T-helper 9 cell (primary cell): Measurements from ENCODE around the gene SUN2.

Experiments
- DNase-seq: peaks from one replicate; pipeline ENCODE4 v3.0.0-alpha.2; 2020

Gene SUN2

DNA sequence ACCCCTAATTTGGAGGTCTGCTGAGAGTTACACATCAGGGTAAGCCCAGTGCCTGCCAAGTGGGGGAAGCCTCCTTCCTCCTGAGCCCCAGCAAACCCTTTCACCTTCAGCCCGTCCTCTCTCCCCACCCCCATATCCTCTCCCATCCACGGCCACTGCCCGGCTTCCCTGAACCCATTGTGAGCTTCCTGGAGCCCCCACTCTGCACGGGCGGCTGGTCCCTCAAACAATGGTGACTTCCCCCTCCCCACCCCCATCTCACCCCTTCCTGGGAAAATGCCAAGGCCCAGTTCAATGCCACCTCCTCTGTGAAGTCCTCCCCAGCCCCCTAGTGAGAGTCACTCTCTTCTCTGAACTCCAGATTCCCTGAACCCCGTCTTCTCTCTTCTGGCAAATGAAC is 20.3 kb upstream of the SUN2 start:
- DNase-seq = no peak

DNA sequence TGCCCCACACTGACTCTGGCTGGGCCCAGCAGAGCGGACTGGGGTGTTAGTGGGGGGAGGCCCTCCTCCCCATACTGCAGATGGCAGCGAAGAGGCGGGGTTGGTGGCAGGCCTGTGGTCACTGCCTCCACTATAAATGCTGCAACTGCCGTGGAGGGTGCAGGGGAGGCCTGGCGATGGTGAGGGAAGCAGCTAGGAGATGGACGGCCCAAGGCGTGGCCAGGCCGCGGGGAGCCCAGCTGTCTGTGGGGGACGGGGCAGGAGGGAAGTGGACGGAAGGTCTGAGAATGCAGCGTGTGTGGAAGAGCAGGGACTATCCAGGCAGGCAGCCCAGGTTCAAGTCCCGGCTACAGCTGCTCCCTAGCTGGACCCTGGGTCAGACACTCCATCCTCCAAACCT is 19.9 kb upstream of the SUN2 start:
- no peak for DNase-seq

DNA sequence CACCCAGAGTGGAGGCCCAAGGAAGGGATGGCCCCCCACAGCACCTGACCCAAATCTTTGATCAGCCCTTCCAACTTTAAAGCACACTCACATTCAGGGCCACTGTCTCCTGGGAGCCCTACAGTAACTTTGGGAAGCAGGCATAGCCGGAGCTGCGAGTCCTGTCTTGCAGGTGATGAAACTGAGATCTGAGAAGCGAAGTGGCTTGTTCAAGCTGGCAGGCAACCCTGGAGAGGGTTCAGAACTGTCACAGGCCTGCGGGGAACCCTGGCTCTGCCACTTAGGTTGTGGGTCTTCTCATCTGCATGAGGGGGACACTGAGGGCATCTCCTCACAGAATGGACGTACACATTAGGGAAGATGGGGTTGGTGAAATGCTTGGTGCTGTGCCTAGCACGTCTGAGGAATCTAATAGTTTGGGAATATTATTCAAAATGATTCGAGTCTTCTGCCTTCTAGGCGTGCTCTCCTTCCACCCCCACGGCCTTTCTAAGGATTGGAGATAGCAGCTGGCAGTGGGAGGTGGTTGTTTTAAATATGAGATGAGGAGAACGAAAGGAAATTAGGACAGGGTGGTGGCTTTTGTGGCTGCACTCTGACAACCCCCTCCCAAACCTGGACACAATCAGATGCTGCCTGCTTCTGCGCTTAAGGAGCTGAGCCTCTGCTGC is 18.8 kb upstream of the SUN2 start:
- DNase-seq = no peak

DNA sequence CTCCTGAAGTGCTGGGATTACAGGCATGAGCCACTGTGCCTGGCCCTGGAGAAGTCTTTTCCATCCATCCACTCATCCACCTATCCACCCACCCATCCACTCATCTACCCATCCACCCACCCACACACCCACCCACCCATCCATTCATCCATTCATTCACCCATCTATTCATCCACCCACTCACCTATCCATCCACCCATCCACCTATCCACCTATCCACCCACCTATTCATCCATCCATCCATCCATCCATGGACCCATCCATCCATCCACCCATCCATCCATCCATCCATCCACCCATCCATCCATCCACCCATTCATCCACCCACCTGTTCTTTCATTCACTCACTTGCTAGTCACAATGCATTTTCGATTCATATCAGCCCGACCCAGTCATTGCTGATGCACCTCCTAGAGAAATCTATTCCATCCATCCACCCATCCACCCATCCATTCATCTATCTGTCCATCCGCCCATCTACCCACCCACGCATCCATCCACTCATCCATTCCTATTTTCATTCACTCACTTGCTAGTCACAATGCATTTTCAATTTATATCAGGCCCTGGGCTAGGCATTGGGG is 17.7 kb upstream of the SUN2 start:
- no peak for DNase-seq

DNA sequence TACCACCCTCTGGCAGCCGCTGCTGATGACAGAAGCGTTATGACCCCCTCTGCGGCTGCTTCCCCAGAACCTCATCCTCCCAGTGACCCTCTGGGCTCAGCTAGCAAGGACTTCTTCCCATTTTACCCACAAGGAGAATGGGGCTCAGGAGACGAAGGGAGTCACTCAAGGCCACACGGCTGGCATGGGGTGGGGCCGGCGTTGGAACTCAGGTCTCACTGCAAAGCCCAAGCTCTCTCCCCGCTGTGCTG is 16.8 kb upstream of the SUN2 start:
- DNase-seq = no peak

DNA sequence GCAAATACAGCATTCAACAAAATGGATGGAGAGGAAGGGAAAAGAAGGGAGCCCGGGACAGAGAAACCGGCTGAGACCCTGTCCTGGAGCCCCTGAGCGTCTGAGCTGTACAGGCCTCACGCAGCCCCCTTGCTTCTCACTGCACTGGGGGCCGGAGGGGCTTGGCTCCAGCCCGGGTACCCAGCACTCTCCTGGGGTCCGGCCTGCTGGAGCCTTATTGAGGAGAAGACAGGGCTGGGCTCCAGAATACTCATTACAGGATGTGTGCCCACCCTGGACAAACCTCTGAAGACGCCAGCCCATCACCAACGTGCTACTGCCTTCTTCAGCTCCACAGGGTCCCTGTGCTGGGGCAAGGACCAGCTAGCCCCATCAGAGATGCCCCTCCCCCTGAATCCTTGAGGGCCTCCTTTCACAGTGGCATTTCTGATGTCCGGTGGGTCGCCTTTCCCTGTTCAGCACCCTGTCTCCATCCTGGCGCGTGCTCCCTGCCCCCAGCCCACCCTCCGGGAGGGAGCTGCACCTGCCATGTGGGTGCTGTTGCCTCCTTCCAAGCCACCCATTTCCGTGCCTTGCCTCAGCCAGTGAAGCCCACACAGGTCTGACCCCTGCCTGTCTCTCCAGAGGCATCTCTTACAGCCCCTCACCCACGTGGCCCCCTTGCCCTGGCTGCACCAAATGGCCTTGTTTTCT is 14.6 kb upstream of the SUN2 start:
- no peak for DNase-seq

DNA sequence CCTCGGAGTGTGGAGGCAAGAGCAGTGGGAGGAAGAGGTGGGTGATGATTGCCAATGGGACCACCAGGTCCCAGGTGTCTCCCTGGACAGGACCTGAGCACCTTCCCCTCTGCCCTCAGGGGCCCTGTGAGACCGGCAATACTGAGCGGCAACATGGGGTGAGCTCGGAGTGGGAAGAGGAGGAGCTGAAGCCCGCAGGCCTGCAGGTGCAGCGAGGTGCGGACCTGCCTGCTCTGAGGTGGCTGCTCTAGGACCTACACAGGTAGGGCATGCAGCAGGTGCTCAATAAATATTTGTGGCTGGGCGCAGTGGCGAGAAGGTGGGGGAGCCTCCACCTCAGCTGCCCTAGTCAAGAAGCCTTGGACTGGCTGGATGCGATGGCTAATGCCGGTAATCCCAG is 12.2 kb upstream of the SUN2 start:
- no peak for DNase-seq

DNA sequence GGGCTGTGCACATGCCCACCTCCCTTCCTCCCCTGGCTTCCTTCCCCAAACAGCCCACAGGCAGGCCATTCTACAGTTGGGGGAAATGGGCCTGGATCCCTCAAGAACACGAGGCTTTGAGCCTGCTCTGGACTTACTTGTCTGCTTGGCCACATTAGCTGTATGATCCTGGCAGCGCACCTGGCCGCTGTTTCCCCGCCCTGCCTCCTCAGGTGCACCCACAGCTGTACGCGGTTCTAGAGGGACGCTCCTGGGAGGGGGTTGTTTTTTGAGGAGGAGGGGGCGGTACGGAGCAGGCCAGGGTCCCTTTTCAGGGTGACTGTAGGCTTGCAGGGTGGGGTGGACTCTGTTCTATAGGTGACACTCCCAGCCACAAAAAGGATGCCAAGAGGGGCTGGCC is 11.5 kb upstream of the SUN2 start:
- no peak for DNase-seq

DNA sequence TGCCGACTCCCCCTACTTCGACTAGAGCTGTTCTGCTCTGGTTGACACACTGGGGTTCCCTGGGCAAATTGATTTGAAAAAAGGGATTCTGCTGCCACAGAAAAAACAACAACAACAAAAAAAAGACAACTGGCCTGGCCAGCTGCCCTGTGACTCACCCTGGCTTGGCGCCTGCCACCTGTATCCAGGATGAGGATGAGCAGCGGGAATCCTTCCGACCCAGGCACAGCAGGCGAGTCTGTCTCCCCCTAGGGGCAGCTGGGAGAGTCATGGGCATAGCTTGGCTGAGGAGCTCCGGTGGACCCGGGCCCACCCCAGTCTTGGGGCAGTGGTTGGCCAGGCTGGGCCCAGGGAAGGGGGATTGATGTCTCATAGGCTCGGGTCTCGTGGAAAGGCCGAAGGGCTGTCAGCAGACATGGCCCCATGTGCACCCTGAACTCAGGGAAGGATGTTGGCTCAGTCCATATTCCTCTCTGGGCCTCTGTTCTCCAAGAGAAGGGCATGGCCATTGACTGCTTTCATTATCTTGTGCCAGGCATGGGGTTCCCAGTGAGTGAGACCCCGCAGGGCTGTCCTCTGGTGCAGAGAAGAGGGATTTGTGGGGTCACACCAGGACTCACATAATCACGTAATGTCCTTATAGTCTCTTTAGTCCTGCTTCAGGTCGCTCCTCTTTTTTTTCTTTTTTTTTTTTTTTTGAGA is 10.4 kb upstream of the SUN2 start:
- peak; percentile 29 for DNase-seq

DNA sequence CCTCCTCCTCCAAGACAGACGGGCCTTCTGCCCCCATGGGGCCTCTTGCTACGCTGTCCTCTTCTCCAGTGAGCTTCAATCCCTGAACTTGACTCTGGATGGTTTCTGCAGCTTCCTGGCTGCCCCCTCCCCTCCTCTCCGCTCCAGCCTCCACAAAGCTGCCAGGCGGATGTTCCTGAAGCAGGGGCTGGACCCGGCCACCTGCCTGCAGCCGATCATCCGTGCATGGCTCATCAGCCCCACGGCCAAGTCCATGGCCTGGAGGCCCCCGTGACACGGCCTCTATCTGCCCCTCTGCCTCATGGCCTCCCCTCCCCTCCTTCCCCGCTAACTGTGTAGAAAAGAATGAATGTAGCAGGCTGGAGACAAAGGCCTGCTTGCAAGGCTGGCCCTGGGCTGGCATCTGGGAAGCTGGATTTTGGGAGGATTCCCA is 6.8 kb upstream of the SUN2 start:
- DNase-seq = no peak

DNA sequence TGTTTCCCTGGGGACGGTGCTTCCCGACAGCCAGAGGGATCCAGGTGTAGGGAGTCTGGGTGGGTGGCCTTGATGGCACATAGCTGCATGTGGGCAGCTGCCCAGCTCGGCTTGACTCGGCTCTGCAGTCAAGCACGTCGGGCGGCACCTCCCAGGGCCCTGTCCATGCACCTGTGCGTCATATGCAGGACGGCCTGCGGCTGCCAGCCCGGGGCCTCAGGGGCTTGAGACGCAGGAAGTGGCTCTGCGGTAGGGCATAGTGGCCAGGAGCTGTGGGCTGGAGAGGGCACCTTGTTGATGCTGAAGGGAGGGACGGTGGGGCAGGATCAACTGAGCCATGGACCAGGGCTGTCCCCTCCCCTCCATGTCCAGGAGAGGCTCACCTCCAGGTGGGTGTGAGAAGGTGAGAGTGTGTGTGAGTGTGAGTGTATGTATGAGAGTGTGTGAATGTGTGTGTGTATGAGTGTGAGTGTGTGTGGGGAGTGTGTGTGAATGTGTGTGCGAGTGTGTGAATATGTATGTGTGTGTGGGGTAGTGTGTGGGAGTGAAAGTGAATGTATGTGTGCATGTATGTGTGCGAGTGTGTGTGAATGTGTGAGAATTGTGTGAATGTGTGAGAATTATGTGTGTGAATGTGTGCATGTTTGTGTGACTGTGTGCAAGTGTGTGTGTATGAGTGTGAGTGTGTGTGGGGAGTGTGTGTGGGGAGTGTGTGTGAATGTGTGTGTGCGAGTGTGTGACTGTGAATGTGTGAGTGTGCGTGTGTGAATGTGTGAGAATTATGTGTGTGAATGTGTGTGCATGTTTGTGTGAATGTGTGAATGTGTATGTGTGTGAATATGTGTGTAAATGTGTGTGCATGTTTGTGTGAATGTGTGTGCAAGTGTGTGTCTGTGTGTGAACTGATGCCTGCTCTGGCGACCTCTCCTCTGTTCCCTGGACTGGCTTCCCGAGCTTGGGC is 5.7 kb upstream of the SUN2 start:
- no peak for DNase-seq

DNA sequence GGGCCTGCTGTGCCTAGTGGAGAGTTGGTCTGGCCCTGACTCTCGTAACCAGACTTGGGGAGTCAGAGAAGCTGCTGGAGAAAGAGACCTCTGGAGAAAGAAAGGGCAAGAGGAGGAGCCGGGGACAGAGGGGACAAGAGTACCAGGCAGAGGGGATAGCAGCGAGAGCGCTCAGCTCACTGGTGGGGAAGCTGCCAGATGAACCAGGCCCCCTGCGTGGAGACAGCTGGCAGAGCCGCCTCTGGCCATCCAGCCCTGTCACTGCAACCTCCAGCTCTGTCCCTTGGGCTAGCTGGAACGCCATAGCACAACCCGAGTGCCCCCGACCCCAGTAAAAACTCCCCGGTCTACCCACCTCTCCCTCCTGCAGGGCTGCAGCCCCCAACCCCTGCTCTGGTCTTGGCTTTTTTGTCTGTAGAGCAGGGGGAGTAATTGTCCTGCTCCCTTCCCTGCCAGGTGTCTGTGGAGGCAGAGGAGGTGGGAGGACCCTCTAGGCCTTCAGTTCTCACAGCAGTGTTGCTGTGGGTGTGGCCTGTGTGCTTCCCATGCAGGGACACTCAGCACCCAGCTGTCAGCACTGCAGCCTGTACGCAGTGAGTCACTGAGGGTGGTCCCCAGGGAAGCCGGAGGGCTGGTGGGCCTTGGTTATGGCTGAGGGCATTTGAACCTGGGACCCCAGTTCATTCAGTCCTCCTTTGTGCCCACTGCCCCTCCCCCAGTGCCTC is 4.8 kb upstream of the SUN2 start:
- DNase-seq = no peak

DNA sequence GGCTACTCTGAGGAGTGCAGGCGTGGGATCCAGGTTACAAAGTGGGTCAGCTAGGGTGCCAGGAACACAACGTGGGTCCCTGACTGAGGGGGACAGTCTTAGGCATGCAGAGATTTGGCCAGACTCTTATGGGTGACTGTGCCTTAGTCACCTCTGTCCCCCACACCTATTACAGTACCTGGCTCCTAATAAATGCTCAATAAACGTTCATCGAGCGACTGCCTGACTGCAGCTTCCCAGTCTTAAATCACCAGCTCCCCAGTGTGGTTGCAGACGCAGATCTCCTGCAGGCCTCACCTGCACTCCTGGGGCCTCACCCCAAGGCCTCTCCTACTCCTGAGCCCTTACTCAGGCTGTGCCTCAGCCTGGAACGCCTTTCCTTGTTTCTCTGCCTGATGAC is 3.2 kb upstream of the SUN2 start:
- no peak for DNase-seq

DNA sequence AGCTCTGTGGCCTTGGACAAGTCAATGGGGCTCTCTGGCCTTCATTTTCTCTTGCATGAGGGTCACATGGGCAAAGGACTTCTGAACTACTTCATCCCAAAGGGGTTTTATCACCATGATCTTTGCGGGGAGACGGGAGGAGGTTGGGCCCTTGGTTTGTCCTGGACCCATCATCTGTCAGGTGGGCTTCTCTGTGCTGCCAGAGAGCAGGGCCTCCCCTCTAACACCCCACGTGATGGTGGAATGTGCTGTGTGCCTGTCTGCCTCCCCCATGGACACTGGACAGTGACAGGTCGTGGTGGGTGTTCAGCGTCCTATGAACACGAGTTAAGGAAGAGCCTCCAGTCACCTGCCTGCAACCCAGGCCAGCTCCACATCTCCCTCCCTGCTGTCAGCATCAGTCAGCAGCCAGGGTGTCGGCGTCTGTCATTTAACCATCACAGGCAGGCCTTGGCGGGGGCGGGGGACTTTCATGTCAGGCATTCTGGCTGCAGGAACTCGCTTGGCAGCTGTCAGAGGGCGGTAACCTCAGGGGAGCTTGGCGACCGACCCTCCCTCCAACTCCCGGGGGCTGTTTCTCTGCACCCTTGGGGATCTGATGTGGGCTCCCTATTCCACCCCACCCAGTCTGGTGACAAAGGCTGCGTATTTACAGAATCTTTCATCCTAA is 2.6 kb upstream of the SUN2 start:
- peak; percentile 58 for DNase-seq

DNA sequence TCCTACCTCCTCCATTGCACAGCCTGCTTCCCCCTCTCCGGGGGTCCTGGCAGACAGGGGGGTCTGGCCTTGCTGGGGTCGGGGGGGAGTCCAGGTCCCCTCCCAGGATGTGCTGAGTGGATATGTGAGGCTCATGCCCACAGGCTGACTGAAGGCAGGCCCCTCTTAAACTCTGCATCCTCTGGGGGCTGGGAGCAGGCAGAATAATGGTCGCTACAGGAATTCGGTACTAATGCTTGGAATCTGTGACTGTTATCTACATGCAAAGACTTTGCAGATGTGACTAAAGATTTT is 1.6 kb upstream of the SUN2 start:
- DNase-seq = no peak

DNA sequence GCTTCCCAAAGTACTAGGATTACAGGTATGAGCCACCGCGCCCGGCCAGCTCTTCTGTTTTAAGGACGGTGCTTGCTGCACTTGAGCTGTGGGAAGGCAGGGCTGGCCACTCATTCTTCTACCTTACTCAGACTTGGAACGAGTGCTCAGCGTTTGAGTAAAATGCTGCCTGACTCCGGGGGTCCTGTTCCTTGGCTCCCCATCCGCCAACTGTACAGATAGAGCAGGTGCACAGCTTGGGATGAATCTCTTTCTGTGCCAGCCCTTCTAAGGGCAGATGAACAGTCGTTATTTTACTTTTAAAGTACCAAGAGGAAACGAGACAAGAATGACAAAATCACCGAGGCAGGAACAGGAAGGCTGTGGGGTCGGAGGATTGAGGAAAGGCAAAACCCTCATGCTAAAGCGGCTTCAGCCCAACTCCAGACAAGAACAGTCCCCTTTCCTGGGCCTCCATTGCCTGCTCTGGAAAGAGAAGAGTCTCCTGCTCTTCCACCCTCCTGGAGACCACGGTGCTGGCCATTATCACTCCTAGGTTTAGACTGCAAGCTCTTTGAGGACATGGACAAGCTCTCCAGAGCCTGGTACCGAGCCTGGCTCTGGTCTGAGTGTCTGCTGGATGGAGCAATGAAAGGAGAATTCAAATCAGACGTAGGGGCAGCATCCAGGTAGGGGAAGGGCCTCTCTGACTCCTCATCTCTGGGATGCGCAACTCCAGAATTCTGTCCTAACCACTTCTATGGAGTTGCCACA is 1.1 kb upstream of the SUN2 start:
- DNase-seq = no peak

DNA sequence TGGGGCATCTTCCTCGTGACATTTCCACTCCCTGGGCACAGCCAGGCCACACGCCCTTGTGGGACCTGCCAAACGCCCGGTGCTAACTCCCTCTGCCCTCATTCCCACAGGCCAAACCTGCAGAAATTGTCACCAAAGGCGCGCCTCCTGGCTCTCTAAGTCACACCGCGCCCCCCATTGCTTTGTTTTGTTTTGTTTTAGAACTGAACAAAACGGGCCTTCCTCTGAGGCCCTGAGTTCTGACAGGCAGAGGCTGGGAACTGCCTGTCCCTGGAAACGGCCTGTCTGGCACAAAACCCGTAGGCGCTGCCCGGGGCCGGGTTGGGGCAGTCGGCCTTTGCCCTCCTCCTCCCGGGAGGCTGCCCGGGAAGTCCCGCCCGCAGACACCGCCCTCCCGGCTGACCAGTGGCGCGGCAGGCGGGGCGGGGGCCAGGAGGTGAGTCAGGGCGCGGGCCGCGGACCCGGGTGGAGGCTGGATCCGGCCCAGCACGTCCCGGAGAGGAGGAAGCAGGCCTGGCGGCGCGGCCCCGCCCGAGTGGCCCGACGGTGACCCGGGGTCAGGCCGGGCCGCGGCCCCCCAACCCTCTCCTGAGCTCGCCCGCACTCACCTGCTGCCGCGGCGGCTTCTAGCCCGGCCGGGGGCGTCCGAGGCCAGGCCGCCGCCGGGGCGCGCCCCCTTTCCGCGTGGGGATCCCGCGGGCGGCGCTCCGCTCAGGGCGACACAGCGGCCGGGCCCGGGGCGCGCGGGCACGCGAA is 465 bp downstream of the SUN2 start:
- peak; percentile 43 for DNase-seq

DNA sequence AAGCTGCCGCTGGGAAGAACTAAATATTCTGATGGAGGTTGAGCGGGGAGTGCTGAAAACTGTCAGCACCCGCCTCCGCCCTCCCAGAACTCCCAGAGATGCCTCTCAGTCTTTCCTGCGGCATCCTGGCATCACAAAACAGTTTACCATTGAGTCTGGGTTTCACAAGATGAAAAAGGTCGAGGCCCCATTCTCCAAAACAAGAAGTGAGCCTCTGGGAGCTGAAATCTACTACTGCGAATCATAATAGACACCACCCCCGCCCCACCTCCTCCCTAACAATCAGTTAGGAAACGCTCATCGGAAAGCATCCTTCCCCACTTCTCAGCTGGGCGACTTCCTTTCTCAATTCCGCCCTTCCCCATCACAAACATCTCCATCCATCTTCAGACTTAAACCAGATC is 1.0 kb downstream of the SUN2 start:
- DNase-seq = no peak

DNA sequence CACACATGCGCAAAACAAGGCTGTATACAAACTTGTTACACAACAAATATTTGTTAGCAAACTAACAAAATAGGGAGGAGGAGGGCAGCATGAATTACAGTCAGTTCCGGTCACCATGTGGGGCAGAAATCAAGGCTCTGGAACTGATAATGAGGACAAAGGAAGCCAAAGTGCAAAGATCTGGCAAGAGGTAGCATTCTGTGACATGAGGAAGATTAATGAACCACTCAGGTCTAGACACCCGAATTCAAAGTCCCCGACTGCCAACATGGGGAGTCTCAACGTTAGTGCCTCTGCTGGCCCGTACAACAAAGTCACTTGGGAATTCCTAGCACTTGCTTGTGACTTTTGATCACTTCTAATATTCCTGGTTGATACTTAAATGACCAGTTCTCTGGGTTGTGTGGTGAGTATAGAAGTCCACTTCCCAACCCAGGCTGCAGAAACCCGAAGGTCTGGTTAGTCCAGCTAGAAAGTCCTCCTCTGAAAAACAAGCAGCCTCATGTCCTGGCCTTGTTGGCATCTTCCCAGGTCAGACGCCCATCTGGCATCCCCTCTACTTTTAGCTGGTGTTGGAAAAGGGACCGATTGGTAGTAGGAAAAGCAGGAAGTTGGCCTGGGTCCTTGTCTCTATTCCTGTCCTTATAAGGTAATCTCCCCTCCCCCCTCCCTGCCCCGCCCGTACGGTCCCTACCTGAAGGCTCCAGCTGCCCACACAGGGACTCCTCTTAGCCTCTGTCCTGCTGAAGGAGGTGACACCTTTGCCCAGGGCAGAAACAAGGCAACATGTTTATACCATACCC is 1.6 kb downstream of the SUN2 start:
- no peak for DNase-seq
